T-helper 1 cell treated with Interleukin-12 subunit alpha and Interleukin-12 subunit beta and Interleukin-4 antibody, amounts not matched to agents 30 ng/mL and 1 ng/mL, for 36 hours (primary cell): ENCODE results near the gene ZNF385C. TPM values are rescaled to one million over a fixed set of nuclear protein-coding genes. Genes with fewer than 3 reads are reported as not detected.

Experiments
- intact Hi-C: fragments of 100-400 bp; cut with micrococcal nuclease; formaldehyde crosslinking; loops from one replicate; pipeline ENCODE4 v1.15.1; 2024
- total RNA-seq: library from RNA; stranded (reverse); gene quantifications from 2 replicates; pipeline ENCODE4 v1.2.3, GENCODE V29; 2022

Gene ZNF385C
- total RNA-seq, 1 donor from 2014 or later: not detected

- intact Hi-C loops: no loop called here
Measured at GRCh38 chr17:42124256-42124655, 26.0 kb upstream of the ZNF385C start.

GRCh38 chr17:42122371-42123303 is 24.4 kb upstream of the ZNF385C start, which contains the start of gene HSPB9:
HSPB9 (plus strand) TSS chr17:42122804; CDS start chr17:42122851, 47 bp downstream.
- intact Hi-C loops: no loop called here

- intact Hi-C loops: loop anchor here (1.0 kb wide), 4 partner anchors 9 to 286 kb away; partner anchors contain the start of genes DHX58 and KCNH4
Measured at GRCh38 chr17:42120770-42121769, 22.8 kb upstream of the ZNF385C start, which contains the start of gene KAT2A. KAT2A (minus strand) TSS chr17:42121367; CDS start chr17:42121304, 63 bp downstream.

GRCh38 chr17:42120161-42120769 is 22.0 kb upstream of the ZNF385C start:
- intact Hi-C loops: no loop called here

- intact Hi-C loops: no loop called here
Measured at GRCh38 chr17:42119301-42119700, 21.0 kb upstream of the ZNF385C start.

GRCh38 chr17:42118545-42118944 is 20.3 kb upstream of the ZNF385C start:
- intact Hi-C loops: no loop called here

- intact Hi-C loops: no loop called here
Measured at GRCh38 chr17:42118126-42118510, 19.8 kb upstream of the ZNF385C start.

GRCh38 chr17:42117397-42118125 is 19.3 kb upstream of the ZNF385C start:
- intact Hi-C loops: no loop called here

- intact Hi-C loops: loop anchor here (1.0 kb wide), 5 partner anchors 50 to 379 kb away; partner anchors contain the start of gene NKIRAS2
Measured at GRCh38 chr17:42116705-42117396, 18.6 kb upstream of the ZNF385C start.

- intact Hi-C loops: loop anchor here (5.0 kb wide), 2 partner anchors 273 to 563 kb away; partner anchors contain the start of genes PLEKHH3 and STAT3
Measured at GRCh38 chr17:42114118-42114517, 15.8 kb upstream of the ZNF385C start.

- intact Hi-C loops: loop anchor here (2.0 to 5.0 kb wide), 4 partner anchors 67 to 564 kb away; partner anchors contain the start of genes KCNH4, PLEKHH3 and STAT3
Measured at GRCh38 chr17:42113293-42114069, 15.2 kb upstream of the ZNF385C start.

- intact Hi-C loops: loop anchor here (1.0 to 5.0 kb wide), 12 partner anchors 9 to 565 kb away; partner anchors contain the start of genes KAT2A, KCNH4, KLHL11 and NKIRAS2
Measured at GRCh38 chr17:42112552-42113176, 14.4 kb upstream of the ZNF385C start, which contains the start of gene DHX58. DHX58 (minus strand) TSS chr17:42112714; CDS start chr17:42111892, 822 bp downstream.

- intact Hi-C loops: loop anchor here (1.0 to 5.0 kb wide), 12 partner anchors 9 to 565 kb away; partner anchors contain the start of genes KAT2A, KCNH4, KLHL11 and NKIRAS2
Measured at GRCh38 chr17:42111871-42112551, 13.7 kb upstream of the ZNF385C start.

- intact Hi-C loops: loop anchor here (5.0 kb wide), 2 partner anchors 276 to 566 kb away; partner anchors contain the start of genes PLEKHH3 and STAT3
Measured at GRCh38 chr17:42111265-42111636, 13.0 kb upstream of the ZNF385C start.

- intact Hi-C loops: loop anchor here (5.0 kb wide), 2 partner anchors 277 to 567 kb away; partner anchors contain the start of genes PLEKHH3 and STAT3
Measured at GRCh38 chr17:42110301-42111264, 12.3 kb upstream of the ZNF385C start.

- intact Hi-C loops: no loop called here
Measured at GRCh38 chr17:42109086-42109485, 10.8 kb upstream of the ZNF385C start.
